NCI-H526 treated with DMSO at 0.1 percent for 48 hours (cell line): ENCODE data around the gene SMIM10.
"Not testable (repeated sequence)": the region's sequence is repeated elsewhere in the genome, so short reads cannot be mapped to it uniquely, and the experiment has no call there.

Experiments
- DNase-seq: peaks from one replicate; lab custom pipeline; 2025; lab: John Stamatoyannopoulos, UW

Gene SMIM10

GRCh38 chrX:135015523-135016245 lies 24.9 kb downstream of the SMIM10 start:
- DNase-seq = no peak

GRCh38 chrX:135019890-135020289 lies 29.1 kb downstream of the SMIM10 start:
- DNase-seq = not testable (repeated sequence)

DNA sequence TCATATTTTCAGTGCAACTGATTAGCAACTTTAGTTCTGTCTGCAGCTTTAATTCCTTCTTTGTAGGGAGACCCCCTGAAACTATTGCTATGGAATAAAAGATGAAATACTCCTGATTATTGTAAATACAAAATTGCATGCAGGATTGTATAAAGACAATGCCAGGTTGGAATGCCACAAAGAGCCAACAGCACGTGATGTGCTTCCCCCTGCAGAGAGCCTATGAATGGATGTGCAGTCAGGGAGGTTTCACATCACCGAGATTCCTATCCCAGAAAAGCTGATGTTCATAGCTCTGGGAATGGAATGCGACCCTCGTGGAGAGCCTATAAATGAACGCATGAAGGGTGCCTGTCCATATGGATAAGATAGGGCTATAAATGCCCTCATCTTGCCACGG lies 33.0 kb downstream of the SMIM10 start:
- DNase-seq = not testable (repeated sequence)

GRCh38 chrX:135024526-135024925 lies 33.7 kb downstream of the SMIM10 start:
- peak; percentile 1 for DNase-seq

DNA sequence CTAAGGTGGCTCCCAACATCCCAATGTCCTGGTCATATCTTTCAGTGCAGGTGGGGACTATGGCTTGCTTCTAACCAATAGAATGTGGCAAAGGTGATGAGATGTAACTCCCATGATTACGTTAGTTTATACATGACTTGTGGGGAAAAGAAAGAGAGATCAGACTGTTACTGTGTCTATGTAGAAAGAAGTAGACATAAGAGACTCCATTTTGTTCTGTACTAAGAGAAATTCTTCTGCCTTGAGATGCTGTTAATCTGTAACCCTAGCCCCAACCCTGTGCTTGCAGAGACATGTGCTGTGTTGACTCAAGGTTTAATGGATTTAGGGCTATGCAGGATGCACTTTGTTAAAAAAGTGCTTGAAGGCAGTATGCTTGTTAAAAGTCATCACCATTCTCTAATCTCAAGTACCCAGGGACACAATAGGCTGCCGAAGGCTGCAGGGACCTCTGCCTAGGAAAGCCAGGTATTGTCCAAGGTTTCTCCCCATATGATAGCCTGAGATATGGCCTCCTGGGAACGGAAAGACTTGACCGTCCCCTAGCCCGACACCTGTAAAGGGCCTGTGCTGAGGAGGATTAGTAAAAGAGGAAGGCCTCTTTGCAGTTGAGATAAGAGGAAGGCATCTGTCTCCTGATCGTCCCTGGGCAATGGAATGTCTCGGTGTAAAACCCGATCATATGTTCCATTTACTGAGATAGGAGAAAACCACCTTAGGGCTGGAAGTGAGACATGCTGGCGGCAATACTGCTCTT lies 39.6 kb downstream of the SMIM10 start:
- not testable (repeated sequence) for DNase-seq

DNA sequence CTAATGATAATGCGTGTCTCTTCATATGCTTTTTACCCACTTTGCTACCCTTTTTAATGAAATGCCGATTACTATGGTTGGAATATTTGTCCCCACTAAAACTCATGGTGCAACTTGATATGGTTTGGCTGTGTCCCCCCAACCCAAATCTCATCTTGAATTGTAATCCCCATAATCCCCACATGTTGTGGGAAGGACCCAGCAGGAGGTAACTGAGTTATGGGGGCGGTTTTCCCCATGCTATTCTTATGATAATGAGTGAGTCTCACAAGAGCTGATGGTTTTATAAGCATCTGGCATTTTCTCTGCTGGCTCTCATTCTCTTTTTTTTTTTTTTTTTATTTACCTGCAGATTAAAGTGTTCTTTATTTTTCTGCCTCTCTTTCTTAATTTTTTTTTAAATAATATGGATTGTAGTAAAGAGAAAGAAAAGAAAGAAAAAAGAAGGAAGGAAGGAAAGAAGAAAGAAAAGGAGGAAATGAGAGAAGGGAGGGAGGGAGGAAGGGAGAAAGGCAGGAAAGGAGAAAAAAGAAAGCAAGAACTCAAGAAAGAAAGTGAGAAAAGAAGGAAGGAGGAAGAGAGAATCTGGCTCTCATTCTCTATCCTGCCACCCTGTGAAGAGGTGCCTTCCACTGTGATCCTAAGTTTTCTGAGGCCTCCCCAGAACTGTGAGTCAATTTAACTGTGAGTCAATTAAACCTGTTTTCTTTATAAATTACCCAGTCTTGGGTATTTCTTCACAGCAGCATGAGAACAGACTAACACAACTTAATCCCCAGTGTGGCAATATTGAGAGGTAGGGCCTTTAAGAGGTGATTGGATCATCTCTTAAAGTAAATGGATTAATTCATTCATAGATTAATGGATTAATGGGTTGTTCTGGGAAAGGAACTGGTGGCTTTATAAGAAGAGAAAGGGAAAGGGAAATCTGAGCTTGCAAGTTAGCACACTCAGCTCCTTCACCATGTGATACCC lies 50.6 kb downstream of the SMIM10 start:
- not testable (repeated sequence) for DNase-seq
